GM19023 (cell line): ENCODE results near the gene ELFN1.

ENCODE experiments used
- ATAC-seq: cut with Tn5 transposase; IDR thresholded peaks from one replicate; pipeline ENCODE4 v1.9.1; 2021; ENCODE audit warnings: mild to moderate bottlenecking, moderate library complexity; ENCODE audit not compliant: unreplicated experiment

Gene ELFN1

GRCh38 chr7:1669954-1670893 lies at the start of gene ELFN1:
ELFN1 (plus strand) TSS chr7:1670277; CDS start chr7:1744597, 74,320 bp downstream.
- no peak for ATAC-seq

- ATAC-seq, result no peak
These were observed 49.2 kb upstream of the ELFN1 start for GRCh38 chr7:1620835-1621234.

GRCh38 chr7:1621718-1622117 lies 48.4 kb upstream of the ELFN1 start:
- no peak for ATAC-seq

GRCh38 chr7:1622441-1622840 lies 47.6 kb upstream of the ELFN1 start:
- ATAC-seq, result no peak

- no peak for ATAC-seq
These were observed 46.3 kb upstream of the ELFN1 start for GRCh38 chr7:1623810-1624209.

GRCh38 chr7:1624999-1625927 lies 44.8 kb upstream of the ELFN1 start:
- no peak for ATAC-seq

- no peak for ATAC-seq
These were observed 43.3 kb upstream of the ELFN1 start for GRCh38 chr7:1626769-1627168.

- ATAC-seq, result no peak
These were observed 39.3 kb upstream of the ELFN1 start for GRCh38 chr7:1630700-1631336.

GRCh38 chr7:1631678-1632077 lies 38.4 kb upstream of the ELFN1 start:
- no peak for ATAC-seq

- ATAC-seq, result no peak
These were observed 37.6 kb upstream of the ELFN1 start for GRCh38 chr7:1632506-1632905.

- no peak for ATAC-seq
These were observed 36.9 kb upstream of the ELFN1 start for GRCh38 chr7:1632916-1633785.

- no peak for ATAC-seq
These were observed 34.7 kb upstream of the ELFN1 start for GRCh38 chr7:1635401-1635800.

GRCh38 chr7:1637155-1637554 lies 32.9 kb upstream of the ELFN1 start:
- ATAC-seq, result no peak

GRCh38 chr7:1638215-1638661 lies 31.8 kb upstream of the ELFN1 start:
- no peak for ATAC-seq

- no peak for ATAC-seq
These were observed 31.0 kb upstream of the ELFN1 start for GRCh38 chr7:1639071-1639470.

GRCh38 chr7:1639532-1640175 lies 30.4 kb upstream of the ELFN1 start:
- ATAC-seq, result no peak

- ATAC-seq, result no peak
These were observed 29.5 kb upstream of the ELFN1 start for GRCh38 chr7:1640376-1641172.

GRCh38 chr7:1641173-1641572 lies 28.9 kb upstream of the ELFN1 start:
- no peak for ATAC-seq
